Vagina (tissue), 2 donors: ENCODE measurements around the gene GPR17. TPM values are rescaled to one million over a fixed set of nuclear protein-coding genes. Genes with fewer than 3 reads are reported as not detected.

ENCODE experiments used
- DNase-seq, 2 donors: peaks; one replicate each; pipeline ENCODE4 v3.0.0-alpha.2; 2017; ENCODE audit errors: extremely low spot score in 2 of 2
- H3K27ac ChIP-seq: fragments of 200-600 bp; sonication (generic); one replicate; pipeline ENCODE4 v1.5.1; 2019
- H3K27me3 ChIP-seq: fragments of 200-600 bp; sonication (generic); one replicate; pipeline ENCODE4 v1.5.1; 2019
- H3K36me3 ChIP-seq, 2 donors: fragments of 200-600 bp; sonication (generic); one replicate each; pipeline ENCODE4 v1.5.1; 2017 to 2019
- H3K4me1 ChIP-seq: fragments of 200-600 bp; sonication (generic); one replicate; pipeline ENCODE4 v1.5.1; 2019
- H3K4me3 ChIP-seq, 2 donors: fragments of 200-600 bp; sonication (generic); 1 replicate in 1 of 2; 2 replicates in 1 of 2; pipeline ENCODE4 v1.5.1; 2016 to 2019
- H3K9me3 ChIP-seq: fragments of 200-600 bp; sonication (generic); one replicate; pipeline ENCODE4 v1.5.1; 2019
- CTCF ChIP-seq, 3 experiments: fragments of 450-650 bp in 2 of 3; fragments of 200-600 bp in 1 of 3; sonication (generic) in 1 of 3; IDR thresholded peaks; one replicate each; pipeline ENCODE4 v1.5.1; 2017 to 2019; ENCODE audit warnings: antibody characterized with exemption in 3 of 3, mild to moderate bottlenecking in 2 of 3, moderate library complexity in 2 of 3
- POLR2A ChIP-seq, 2 donors: fragments of 450-650 bp; IDR thresholded peaks; one replicate each; pipeline ENCODE4 v1.6.1; 2017; ENCODE audit warnings: antibody characterized with exemption in 2 of 2, mild to moderate bottlenecking in 2 of 2, moderate library complexity in 2 of 2
- POLR2AphosphoS5 ChIP-seq, 2 donors: sonication (generic); formaldehyde crosslinking; IDR thresholded peaks; one replicate each; pipeline ENCODE4 v1.9.0; 2017; ENCODE audit warnings: antibody characterized with exemption in 2 of 2, mild to moderate bottlenecking in 2 of 2, low read depth in 1 of 2; ENCODE audit not compliant: insufficient read depth in 1 of 2
- intact Hi-C: fragments of 100-400 bp; cut with DNase I; formaldehyde crosslinking; loops from one replicate; pipeline ENCODE4 v1.15.1; 2023
- total RNA-seq: library from RNA; depleted of rRNA; stranded (reverse); fragments of >200 nt; gene quantifications from one replicate; pipeline ENCODE4 v1.2.3, GENCODE V29; 2016

GPR17 gene
- total RNA-seq, 1 donor from 2014 or later = not detected

- Histone ChIP-seq H3K9me3 (no peaks in the 10 kb centered on the region), H3K4me3 (no peak overlapping the region), H3K27me3 (no peaks in the 10 kb centered on the region), H3K36me3 (peaks cover 0 to 4% of the 10 kb centered on the region in 2 donors), H3K4me1 (peaks cover 39% of the 10 kb centered on the region), H3K27ac (no peak overlapping the region)
- TF ChIP-seq POLR2A (IDR thresholded peaks at IDR 0.05) (no peak), POLR2AphosphoS5 (IDR thresholded peaks at IDR 0.05; ENCODE audit: insufficient read depth in 1 of 2, low read depth in 1 of 2) (no peak), CTCF (IDR thresholded peaks at IDR 0.05) (no peak)
- intact Hi-C loops = loop anchor here (5.0 kb wide), 1 partner anchor 147 kb away; no protein-coding TSS in a partner anchor
- no peak for DNase-seq
Observed at GRCh38 chr2:127654084-127654837, 8.3 kb downstream of the GPR17 start.

- no peak overlapping the region for H3K4me3 ChIP-seq
- peaks cover 0 to 4% of the 10 kb centered on the region in 2 donors for H3K36me3 ChIP-seq
- DNase-seq = no peak
- TF ChIP-seq POLR2A (IDR thresholded peaks at IDR 0.05) (no peak), CTCF (IDR thresholded peaks at IDR 0.05) (no peak), POLR2AphosphoS5 (IDR thresholded peaks at IDR 0.05; ENCODE audit: insufficient read depth in 1 of 2, low read depth in 1 of 2) (no peak)
- no peak overlapping the region for H3K27ac ChIP-seq
- H3K9me3 ChIP-seq = no peaks in the 10 kb centered on the region
- intact Hi-C loops = loop anchor here (5.0 kb wide), 1 partner anchor 148 kb away; no protein-coding TSS in a partner anchor
- no peaks in the 10 kb centered on the region for H3K27me3 ChIP-seq
- H3K4me1 ChIP-seq = peaks cover 39% of the 10 kb centered on the region
Observed at GRCh38 chr2:127654838-127655175, 8.9 kb downstream of the GPR17 start.

- no peak for DNase-seq
- peaks cover 34% of the 10 kb centered on the region for H3K4me1 ChIP-seq
Observed at GRCh38 chr2:127655209-127656073, 9.5 kb downstream of the GPR17 start.

GRCh38 chr2:127656569-127657231 lies 10.7 kb downstream of the GPR17 start:
- H3K27ac ChIP-seq = peak overlapping the region; percentile 26
- intact Hi-C loops = no loop called here
- TF ChIP-seq CTCF (IDR thresholded peaks at IDR 0.05) = no peak
- H3K4me3 ChIP-seq = no peak overlapping the region
- peaks cover 39% of the 10 kb centered on the region for H3K4me1 ChIP-seq
- H3K9me3 ChIP-seq = no peaks in the 10 kb centered on the region
- no peaks in the 10 kb centered on the region for H3K27me3 ChIP-seq
- H3K36me3 ChIP-seq = no peaks in the 10 kb centered on the region
- DNase-seq = no peak

More at GRCh38 chr2:127655209-127656073, 9.5 kb downstream of the GPR17 start:
- Histone ChIP-seq H3K4me3 (no peak overlapping the region), H3K27me3 (no peaks in the 10 kb centered on the region), H3K27ac (peak overlapping the region; percentile 7), H3K9me3 (no peaks in the 10 kb centered on the region), H3K36me3 (peaks cover 0 to 4% of the 10 kb centered on the region in 2 donors)
- intact Hi-C loops = no loop called here
- no peak for TF ChIP-seq POLR2AphosphoS5 (IDR thresholded peaks at IDR 0.05; ENCODE audit: insufficient read depth in 1 of 2, low read depth in 1 of 2)
- no peak for TF ChIP-seq POLR2A (IDR thresholded peaks at IDR 0.05)
- no peak for TF ChIP-seq CTCF (IDR thresholded peaks at IDR 0.05)
